Right kidney (tissue), 9 donors: ENCODE results near the gene SMARCA5.
A peak's percentile ranks its signal among the peaks of the same experiment; 100 is the strongest.

ENCODE experiments used
- DNase-seq: peaks from one replicate; pipeline ENCODE4 v3.0.0-alpha.2; 2016
- long read RNA-seq, 8 donors: transcript quantifications; one replicate each; lab custom pipeline, GENCODE V29; 2026

SMARCA5 gene, protein sequence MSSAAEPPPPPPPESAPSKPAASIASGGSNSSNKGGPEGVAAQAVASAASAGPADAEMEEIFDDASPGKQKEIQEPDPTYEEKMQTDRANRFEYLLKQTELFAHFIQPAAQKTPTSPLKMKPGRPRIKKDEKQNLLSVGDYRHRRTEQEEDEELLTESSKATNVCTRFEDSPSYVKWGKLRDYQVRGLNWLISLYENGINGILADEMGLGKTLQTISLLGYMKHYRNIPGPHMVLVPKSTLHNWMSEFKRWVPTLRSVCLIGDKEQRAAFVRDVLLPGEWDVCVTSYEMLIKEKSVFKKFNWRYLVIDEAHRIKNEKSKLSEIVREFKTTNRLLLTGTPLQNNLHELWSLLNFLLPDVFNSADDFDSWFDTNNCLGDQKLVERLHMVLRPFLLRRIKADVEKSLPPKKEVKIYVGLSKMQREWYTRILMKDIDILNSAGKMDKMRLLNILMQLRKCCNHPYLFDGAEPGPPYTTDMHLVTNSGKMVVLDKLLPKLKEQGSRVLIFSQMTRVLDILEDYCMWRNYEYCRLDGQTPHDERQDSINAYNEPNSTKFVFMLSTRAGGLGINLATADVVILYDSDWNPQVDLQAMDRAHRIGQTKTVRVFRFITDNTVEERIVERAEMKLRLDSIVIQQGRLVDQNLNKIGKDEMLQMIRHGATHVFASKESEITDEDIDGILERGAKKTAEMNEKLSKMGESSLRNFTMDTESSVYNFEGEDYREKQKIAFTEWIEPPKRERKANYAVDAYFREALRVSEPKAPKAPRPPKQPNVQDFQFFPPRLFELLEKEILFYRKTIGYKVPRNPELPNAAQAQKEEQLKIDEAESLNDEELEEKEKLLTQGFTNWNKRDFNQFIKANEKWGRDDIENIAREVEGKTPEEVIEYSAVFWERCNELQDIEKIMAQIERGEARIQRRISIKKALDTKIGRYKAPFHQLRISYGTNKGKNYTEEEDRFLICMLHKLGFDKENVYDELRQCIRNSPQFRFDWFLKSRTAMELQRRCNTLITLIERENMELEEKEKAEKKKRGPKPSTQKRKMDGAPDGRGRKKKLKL
- long read RNA-seq, donor 1, full-length matches to known transcripts = 3 of 37 reads
- long read RNA-seq, donor 1, partial matches to known transcripts = 34 of 37 reads
- long read RNA-seq, donor 1, other reads (novel, unspliced or antisense) = 0 of 37 reads
- long read RNA-seq, donor 2, full-length matches to known transcripts = 5 of 5 reads
- long read RNA-seq, donor 2, partial matches to known transcripts = 0 of 5 reads
- long read RNA-seq, donor 2, other reads (novel, unspliced or antisense) = 0 of 5 reads
- long read RNA-seq, donor 3, full-length matches to known transcripts = 3 of 13 reads
- long read RNA-seq, donor 3, partial matches to known transcripts = 10 of 13 reads
- long read RNA-seq, donor 3, other reads (novel, unspliced or antisense) = 0 of 13 reads
- long read RNA-seq, donor 4, full-length matches to known transcripts = 3 of 66 reads
- long read RNA-seq, donor 4, partial matches to known transcripts = 63 of 66 reads
- long read RNA-seq, donor 4, other reads (novel, unspliced or antisense) = 0 of 66 reads
- long read RNA-seq, donor 5, full-length matches to known transcripts = 6 of 29 reads
- long read RNA-seq, donor 5, partial matches to known transcripts = 23 of 29 reads
- long read RNA-seq, donor 5, other reads (novel, unspliced or antisense) = 0 of 29 reads
- long read RNA-seq, donor 6, full-length matches to known transcripts = 7 of 43 reads
- long read RNA-seq, donor 6, partial matches to known transcripts = 36 of 43 reads
- long read RNA-seq, donor 6, other reads (novel, unspliced or antisense) = 0 of 43 reads
- long read RNA-seq, donor 7, full-length matches to known transcripts = 10 of 84 reads
- long read RNA-seq, donor 7, partial matches to known transcripts = 74 of 84 reads
- long read RNA-seq, donor 7, other reads (novel, unspliced or antisense) = 0 of 84 reads
- long read RNA-seq, donor 8, full-length matches to known transcripts = 6 of 39 reads
- long read RNA-seq, donor 8, partial matches to known transcripts = 33 of 39 reads
- long read RNA-seq, donor 8, other reads (novel, unspliced or antisense) = 0 of 39 reads

GRCh38 chr4:143513314-143514168 lies at the start of gene SMARCA5:
TSS of gene SMARCA5 (plus strand) at chr4:143513702. CDS start at chr4:143513925, 223 bp downstream.
- DNase-seq = peak; percentile 100

DNA sequence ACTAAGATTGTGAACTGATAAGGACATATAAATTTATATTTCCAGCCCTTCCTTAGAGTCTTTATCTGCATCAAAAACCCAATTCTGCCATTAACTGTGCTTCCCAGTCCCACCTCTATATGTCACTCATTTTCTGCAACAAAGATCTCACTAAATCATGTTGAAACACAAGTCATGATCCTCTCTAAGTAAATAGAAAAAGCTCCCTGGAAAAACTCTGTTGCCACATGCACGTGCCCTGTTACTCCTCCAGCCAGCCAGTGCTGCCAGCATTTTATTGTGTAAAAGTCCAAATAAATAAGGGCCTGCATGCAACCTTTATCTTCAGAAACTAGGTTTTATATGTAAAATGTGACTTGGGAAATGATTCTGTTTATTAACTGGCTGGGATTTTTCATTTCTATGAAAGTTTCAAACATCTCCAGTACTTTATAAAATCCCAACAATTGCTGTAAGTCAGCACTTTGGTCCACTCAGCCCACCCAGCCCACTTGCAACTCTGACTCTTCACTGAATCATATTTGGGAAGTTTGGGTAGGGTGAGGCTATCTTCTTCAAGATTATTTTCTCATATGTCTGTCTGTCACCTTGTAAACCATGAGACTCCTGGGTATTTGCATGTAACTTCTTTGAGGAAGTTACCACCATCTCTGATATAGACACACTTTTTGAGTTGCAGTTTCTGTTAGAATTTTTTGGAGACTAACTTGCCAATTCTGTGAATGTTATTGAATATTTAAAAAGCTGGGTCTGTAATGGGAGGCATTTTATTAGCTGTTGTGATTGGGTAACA lies 40.0 kb upstream of the SMARCA5 start:
- DNase-seq = no peak

DNA sequence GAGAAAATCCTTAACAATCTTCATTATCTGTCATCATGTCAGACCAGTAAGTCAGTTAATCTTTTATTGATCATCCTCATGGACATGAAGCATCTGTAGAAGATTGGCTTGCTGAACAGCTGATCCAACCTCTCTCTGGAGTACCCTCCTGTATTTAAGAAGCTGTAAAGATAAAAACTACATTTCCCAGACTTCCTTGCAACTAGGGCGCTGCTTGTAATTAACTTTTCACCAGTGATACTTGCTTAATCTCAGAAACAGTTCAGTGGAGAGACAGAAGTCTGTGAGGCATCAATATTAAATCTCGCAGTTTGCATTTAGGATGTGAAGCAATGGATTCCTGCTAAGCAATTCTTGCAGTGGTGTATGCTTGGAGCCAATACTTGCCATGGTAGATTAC lies 36.0 kb upstream of the SMARCA5 start:
- no peak for DNase-seq

DNA sequence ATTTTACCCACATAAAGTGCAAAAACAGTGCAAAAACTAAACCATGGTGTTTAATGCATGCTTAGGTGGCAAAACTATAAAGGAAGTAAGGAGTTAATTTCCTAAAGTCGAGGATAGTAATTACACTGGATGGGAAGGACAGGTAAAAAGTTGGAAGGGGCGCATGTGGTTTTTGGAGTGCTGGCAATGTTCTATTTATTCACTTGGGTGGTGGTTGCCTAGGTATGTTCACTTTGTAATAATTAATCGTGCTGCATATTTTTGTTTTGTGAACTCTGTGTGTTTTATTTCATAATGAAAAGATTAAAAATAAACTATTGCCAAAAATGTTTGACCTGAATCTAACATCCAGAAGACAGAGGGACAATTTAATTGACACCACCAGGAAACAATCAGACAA lies 32.1 kb upstream of the SMARCA5 start:
- no peak for DNase-seq

- DNase-seq = peak; percentile 8
These were observed 30.7 kb upstream of the SMARCA5 start for GRCh38 chr4:143482840-143483239.

GRCh38 chr4:143486314-143486713 lies 27.2 kb upstream of the SMARCA5 start:
- no peak for DNase-seq

DNA sequence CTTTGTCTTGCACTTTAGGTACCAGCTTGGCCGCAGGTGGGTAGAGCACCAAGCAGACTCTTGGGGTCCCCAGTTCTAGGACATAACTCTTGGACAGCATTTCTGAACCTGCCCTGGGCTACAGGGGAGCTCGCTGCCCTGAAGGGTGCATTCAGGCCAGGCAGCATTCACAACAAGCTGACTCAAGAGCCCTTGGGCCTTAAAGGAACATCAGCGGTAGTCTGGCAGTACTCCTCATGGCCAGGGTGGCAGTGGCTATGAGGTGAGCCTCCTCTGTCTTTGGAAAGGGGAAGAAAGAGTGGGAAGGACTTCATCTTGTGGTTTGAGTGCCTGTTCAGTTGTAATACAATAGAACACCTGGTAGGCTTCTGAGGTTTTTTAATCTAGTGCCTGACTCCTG lies 24.8 kb upstream of the SMARCA5 start:
- no peak for DNase-seq

GRCh38 chr4:143489106-143489505 lies 24.4 kb upstream of the SMARCA5 start:
- DNase-seq = no peak

DNA sequence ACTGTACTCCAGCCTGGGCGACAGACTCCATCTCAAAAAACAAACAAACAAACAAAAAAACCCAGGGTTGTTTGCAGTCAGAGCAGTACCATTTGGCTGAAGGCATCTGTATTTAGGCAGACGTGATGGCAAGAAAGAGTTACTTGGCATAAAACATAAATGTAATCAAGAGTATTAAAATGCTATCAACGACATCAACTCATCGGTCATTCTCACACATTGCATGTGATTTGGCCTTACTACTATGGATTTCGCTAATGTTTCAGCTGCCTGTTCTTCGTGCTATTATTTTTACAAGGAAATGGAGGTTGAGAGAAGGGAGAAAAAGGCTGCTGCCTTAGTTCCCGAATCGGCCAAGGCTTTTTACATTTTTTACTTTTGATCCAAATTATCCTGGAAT lies 15.5 kb upstream of the SMARCA5 start:
- DNase-seq = no peak

- no peak for DNase-seq
These were observed 11.3 kb upstream of the SMARCA5 start for GRCh38 chr4:143502231-143502630.

DNA sequence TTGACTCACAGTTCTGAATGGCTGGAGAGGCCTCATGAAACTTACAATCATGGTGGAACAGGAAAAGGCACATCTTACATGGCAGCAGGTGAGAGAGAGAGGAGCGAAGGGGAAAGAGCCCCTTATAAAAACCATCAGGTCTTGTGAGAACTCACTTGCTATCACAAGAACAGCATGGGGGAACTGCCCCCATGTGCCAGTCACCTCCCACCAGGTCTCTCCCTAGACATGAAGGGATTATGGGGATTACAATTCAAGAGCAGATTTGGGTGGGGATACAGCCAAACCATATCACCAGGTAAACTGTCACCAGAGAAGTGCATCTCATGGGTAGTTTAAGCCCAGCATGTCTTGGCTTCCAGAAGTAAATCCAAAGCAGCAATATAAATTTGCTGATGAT lies 7.5 kb upstream of the SMARCA5 start:
- no peak for DNase-seq

DNA sequence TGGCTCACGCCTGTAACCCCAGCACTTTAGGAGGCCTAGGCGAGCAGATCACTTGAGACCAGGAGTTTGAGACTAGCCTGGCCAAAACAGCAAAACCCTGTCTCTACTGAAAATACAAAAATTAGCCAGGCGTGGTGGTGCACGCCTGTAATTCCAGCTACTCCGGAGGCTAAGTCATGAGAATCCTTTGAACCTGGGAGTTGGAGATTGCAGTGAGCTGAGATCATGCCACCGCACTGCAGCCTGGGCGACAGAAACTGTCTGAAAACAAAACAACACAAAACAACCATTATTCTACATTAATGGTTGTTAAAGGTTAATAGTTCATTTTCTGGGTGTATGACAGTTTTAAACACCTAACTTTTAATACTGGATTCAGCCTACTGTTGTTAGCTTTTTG lies 1.6 kb upstream of the SMARCA5 start:
- no peak for DNase-seq

DNA sequence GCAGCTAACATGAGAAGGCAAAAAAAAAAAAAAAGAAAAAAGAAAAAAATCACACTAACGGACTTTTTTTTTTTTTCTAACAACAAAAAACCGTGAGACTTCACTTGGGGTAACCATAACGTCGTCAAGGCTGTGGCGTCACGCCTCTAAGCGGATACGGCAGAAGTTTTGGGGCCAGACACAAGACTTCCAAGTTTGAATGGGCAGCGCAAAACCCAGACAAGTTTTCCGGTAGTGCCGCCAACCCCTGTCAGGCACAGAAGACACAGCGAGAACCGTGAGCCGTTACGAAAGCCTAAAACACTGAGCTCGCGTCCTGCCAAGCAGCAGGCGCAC lies 556 bp upstream of the SMARCA5 start:
- no peak for DNase-seq

DNA sequence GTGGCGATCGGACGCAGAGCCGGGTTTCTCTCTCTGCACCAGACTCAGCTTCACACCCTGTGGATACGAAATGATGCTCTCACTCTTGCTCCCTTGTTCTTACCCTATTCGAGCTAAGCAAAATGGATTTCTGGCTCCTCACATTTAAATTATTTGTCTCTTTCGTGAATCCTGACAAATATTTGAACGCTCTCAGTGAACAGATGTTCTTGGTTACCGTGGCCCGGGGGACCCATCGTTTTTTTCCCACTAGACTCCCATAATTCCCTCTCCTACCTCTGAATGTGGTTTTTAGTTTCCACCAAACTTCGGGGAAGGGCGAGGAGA lies 630 bp downstream of the SMARCA5 start:
- DNase-seq = no peak

GRCh38 chr4:143514497-143514896 lies 995 bp downstream of the SMARCA5 start:
- peak; percentile 79 for DNase-seq

DNA sequence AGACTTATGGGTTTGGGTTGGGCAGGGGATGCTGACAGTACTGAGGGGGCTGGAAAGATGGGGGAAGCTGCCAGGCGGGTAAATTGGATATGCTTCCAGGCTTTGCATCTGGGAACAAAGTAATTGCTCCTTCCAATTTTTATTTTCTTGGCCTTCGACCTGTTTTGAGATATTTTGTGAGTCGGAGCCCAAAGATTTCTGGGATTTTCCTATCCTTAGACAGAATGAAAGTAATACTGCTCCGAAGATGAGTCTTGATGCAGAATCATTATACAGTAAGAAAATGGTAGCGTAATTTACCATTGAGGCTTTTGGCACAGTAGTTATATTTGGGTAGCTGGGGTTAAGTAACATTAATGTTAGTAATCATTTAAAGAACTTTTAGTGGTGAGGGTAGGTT lies 1.4 kb downstream of the SMARCA5 start:
- DNase-seq = no peak

DNA sequence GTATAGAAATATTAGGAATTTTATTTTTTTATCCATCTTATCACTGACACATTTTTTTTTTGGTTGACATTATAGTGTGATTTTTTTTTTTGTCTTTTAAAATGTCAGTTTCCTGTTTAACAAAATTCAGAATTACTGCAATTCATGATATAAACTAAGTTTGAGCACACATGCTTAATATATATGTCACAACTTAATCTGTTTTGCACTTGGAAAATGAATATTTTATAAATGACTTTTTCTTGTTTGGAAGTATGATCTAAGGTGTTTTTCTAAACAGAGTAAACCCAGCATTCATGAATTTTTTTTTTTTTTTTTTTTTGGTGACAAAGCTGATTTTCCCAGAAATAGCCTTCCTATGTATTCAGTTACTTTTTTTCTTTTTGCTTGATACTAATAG lies 2.4 kb downstream of the SMARCA5 start:
- no peak for DNase-seq

GRCh38 chr4:143517764-143518163 lies 4.3 kb downstream of the SMARCA5 start:
- DNase-seq = no peak

GRCh38 chr4:143524211-143524610 lies 10.7 kb downstream of the SMARCA5 start:
- DNase-seq = no peak
